Calu3 (cell line): ENCODE data around the gene DNER. TPM values are rescaled to one million over a fixed set of nuclear protein-coding genes. Genes with fewer than 3 reads are reported as not detected.

Source experiments
- BruUV-seq: library from RNA; stranded (reverse); fragments of 400-500 nt; replicated peaks from 2 replicates; lab custom pipeline; 2021; lab: Mats Ljungman, UMichigan
- CTCF ChIA-PET: fragments of 300-600 bp; sonication (Branson Sonifier 250); formaldehyde crosslinking; loops from one replicate; lab custom pipeline; 2022; ENCODE audit warnings: antibody characterized with exemption; lab: Charles Lee
- DNase-seq: peaks from one replicate; pipeline ENCODE4 v3.0.0; 2022
- H3K27ac Mint-ChIP-seq: one replicate; pipeline ENCODE4 v1.8.0; 2022; ENCODE audit warnings: mixed read lengths; ENCODE audit not compliant: unreplicated experiment
- H3K27me3 Mint-ChIP-seq: one replicate; pipeline ENCODE4 v1.8.0; 2022; ENCODE audit warnings: mixed read lengths; ENCODE audit not compliant: unreplicated experiment
- H3K36me3 Mint-ChIP-seq: one replicate; pipeline ENCODE4 v1.8.0; 2022; ENCODE audit warnings: mild to moderate bottlenecking, moderate library complexity, mixed read lengths; ENCODE audit not compliant: insufficient read depth, unreplicated experiment
- H3K4me1 Mint-ChIP-seq: one replicate; pipeline ENCODE4 v1.8.0; 2022; ENCODE audit warnings: mild to moderate bottlenecking, low read depth, mixed read lengths; ENCODE audit not compliant: unreplicated experiment
- H3K4me3 Mint-ChIP-seq: one replicate; pipeline ENCODE4 v1.8.0; 2022; ENCODE audit warnings: mild to moderate bottlenecking, low read depth, moderate library complexity, mixed read lengths; ENCODE audit not compliant: unreplicated experiment
- H3K9me3 Mint-ChIP-seq: one replicate; pipeline ENCODE4 v1.8.0; 2022; ENCODE audit warnings: low read depth, mixed read lengths; ENCODE audit not compliant: unreplicated experiment
- CTCF ChIP-seq: fragments of 200-600 bp; IDR thresholded peaks from one replicate; pipeline ENCODE4 v1.8.0; 2022; ENCODE audit warnings: antibody characterized with exemption; ENCODE audit not compliant: unreplicated experiment
- intact Hi-C: fragments of 100-400 bp; cut with micrococcal nuclease; formaldehyde crosslinking; loops from one replicate; pipeline ENCODE4 v1.10.0; 2022; ENCODE audit not compliant: unreplicated experiment
- total RNA-seq: library from RNA; stranded (reverse); gene quantifications from 2 replicates; pipeline ENCODE4 v1.2.3, GENCODE V29; 2022

Gene DNER
- total RNA-seq, 1 experiment from 2014 or later, result 1.1 TPM

GRCh38 chr2:229456091-229456490 is 258.3 kb downstream of the DNER start:
- TF ChIP-seq CTCF, result no peak
- H3K4me1 Mint-ChIP-seq, result peaks cover 8% of the 10 kb centered on the region
- intact Hi-C loops, result loop anchor here (10.0 kb wide), 1 partner anchor 771 kb away; no protein-coding TSS in a partner anchor
- H3K9me3 Mint-ChIP-seq, result peaks cover 2% of the 10 kb centered on the region
- DNase-seq, result no peak
- H3K27ac Mint-ChIP-seq, result no peak overlapping the region
- CTCF ChIA-PET, result no interaction called here
- no peak overlapping the region for H3K4me3 Mint-ChIP-seq
- no peaks in the 10 kb centered on the region for H3K27me3 Mint-ChIP-seq
- no peaks in the 10 kb centered on the region for H3K36me3 Mint-ChIP-seq
- BruUV-seq, result no TSS peak

- H3K4me1 Mint-ChIP-seq, result peaks cover 8% of the 10 kb centered on the region
- TF ChIP-seq CTCF, result no peak
- no peak for DNase-seq
- peak overlapping the region; percentile 2 for H3K27ac Mint-ChIP-seq
- intact Hi-C loops, result loop anchor here (10.0 kb wide), 1 partner anchor 770 kb away; no protein-coding TSS in a partner anchor
- H3K4me3 Mint-ChIP-seq, result no peak overlapping the region
- peaks cover 2% of the 10 kb centered on the region for H3K9me3 Mint-ChIP-seq
- no TSS peak for BruUV-seq
- no peaks in the 10 kb centered on the region for H3K36me3 Mint-ChIP-seq
- CTCF ChIA-PET, result interaction anchor here (1.5 kb wide), 1 partner anchor 10 kb away, joined by 4 read pairs; no protein-coding TSS in a partner anchor
- no peaks in the 10 kb centered on the region for H3K27me3 Mint-ChIP-seq
Measured at GRCh38 chr2:229454934-229455631, 259.3 kb downstream of the DNER start.

GRCh38 chr2:229453230-229453629 is 261.1 kb downstream of the DNER start:
- peaks cover 8% of the 10 kb centered on the region for H3K4me1 Mint-ChIP-seq
- H3K9me3 Mint-ChIP-seq, result peaks cover 2% of the 10 kb centered on the region
- H3K27me3 Mint-ChIP-seq, result no peaks in the 10 kb centered on the region
- no TSS peak for BruUV-seq
- no peak overlapping the region for H3K27ac Mint-ChIP-seq
- intact Hi-C loops, result loop anchor here (10.0 kb wide), 1 partner anchor 768 kb away; no protein-coding TSS in a partner anchor
- CTCF ChIA-PET, result interaction anchor here (0.6 to 0.7 kb wide), 2 partner anchors 196 to 292 kb away, joined by 3 to 5 read pairs; no protein-coding TSS in a partner anchor
- H3K36me3 Mint-ChIP-seq, result no peaks in the 10 kb centered on the region
- no peak for DNase-seq
- no peak for TF ChIP-seq CTCF
- no peak overlapping the region for H3K4me3 Mint-ChIP-seq

- peaks cover 2% of the 10 kb centered on the region for H3K9me3 Mint-ChIP-seq
- no TSS peak for BruUV-seq
- H3K4me3 Mint-ChIP-seq, result no peak overlapping the region
- DNase-seq, result no peak
- no peak overlapping the region for H3K27ac Mint-ChIP-seq
- H3K27me3 Mint-ChIP-seq, result no peaks in the 10 kb centered on the region
- TF ChIP-seq CTCF, result no peak
- intact Hi-C loops, result loop anchor here (2.0 to 10.0 kb wide), 2 partner anchors 107 to 767 kb away; no protein-coding TSS in a partner anchor
- CTCF ChIA-PET, result no interaction called here
- no peaks in the 10 kb centered on the region for H3K36me3 Mint-ChIP-seq
- H3K4me1 Mint-ChIP-seq, result peaks cover 8% of the 10 kb centered on the region
Measured at GRCh38 chr2:229451852-229452251, 262.5 kb downstream of the DNER start.
